ENCODE results near the gene RASGRF1.

DNA sequence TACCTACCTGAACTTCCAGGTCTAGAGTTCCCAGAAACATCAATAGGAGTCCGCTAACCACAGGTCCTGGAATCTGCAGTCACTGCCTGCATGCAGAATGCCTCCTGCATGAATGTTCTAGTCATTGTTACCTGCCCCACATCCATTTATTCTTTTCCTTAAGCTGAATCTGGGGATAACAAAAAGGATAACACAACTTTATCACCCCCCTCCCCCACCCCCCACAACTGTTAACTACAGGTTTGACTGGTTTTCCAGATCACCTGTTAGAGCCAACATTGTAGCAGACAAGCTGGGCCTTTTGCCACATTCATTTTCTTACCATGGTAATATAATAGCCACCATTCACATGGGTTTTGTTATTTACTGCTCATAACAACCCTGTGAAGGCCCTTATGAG is 141.1 kb downstream of the RASGRF1 start:
- TF ChIP-seq, protein P1, sequence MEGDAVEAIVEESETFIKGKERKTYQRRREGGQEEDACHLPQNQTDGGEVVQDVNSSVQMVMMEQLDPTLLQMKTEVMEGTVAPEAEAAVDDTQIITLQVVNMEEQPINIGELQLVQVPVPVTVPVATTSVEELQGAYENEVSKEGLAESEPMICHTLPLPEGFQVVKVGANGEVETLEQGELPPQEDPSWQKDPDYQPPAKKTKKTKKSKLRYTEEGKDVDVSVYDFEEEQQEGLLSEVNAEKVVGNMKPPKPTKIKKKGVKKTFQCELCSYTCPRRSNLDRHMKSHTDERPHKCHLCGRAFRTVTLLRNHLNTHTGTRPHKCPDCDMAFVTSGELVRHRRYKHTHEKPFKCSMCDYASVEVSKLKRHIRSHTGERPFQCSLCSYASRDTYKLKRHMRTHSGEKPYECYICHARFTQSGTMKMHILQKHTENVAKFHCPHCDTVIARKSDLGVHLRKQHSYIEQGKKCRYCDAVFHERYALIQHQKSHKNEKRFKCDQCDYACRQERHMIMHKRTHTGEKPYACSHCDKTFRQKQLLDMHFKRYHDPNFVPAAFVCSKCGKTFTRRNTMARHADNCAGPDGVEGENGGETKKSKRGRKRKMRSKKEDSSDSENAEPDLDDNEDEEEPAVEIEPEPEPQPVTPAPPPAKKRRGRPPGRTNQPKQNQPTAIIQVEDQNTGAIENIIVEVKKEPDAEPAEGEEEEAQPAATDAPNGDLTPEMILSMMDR (IDR thresholded peaks at IDR 0.05), result no peak
- TF ChIP-seq POLR2A (IDR thresholded peaks at IDR 0.05), result no peak

All from ovary (tissue), 3 donors.